ENCODE results near the gene KLHL22. TPM values are rescaled to one million over a fixed set of nuclear protein-coding genes. Genes with fewer than 3 reads are reported as not detected.
"Not testable (repeated sequence)": the region's sequence is repeated elsewhere in the genome, so short reads cannot be mapped to it uniquely, and the experiment has no call there.

Gene KLHL22
- total RNA-seq, 1 donor from 2014 or later = 44.7 TPM

GRCh38 chr22:20483771-20484170 lies 11.8 kb downstream of the KLHL22 start:
- Mint-ChIP-seq H3K4me1 (ENCODE audit: unreplicated experiment) (peaks cover 4% of the 10 kb centered on the region), H3K27me3 (ENCODE audit: unreplicated experiment) (no peaks in the 10 kb centered on the region), H3K4me3 (ENCODE audit: unreplicated experiment) (no peak overlapping the region), H3K27ac (ENCODE audit: unreplicated experiment) (no peak overlapping the region), H3K36me3 (ENCODE audit: unreplicated experiment) (peaks cover 35% of the 10 kb centered on the region), H3K9me3 (ENCODE audit: unreplicated experiment) (peaks cover 6% of the 10 kb centered on the region)
- no peak for DNase-seq (ENCODE audit: extremely low spot score, unreplicated experiment)
- TF ChIP-seq CTCF (IDR thresholded peaks at IDR 0.05) = no peak

GRCh38 chr22:20483143-20483506 lies 12.5 kb downstream of the KLHL22 start:
- not testable (repeated sequence) for H3K27ac Mint-ChIP-seq (ENCODE audit: unreplicated experiment); H3K27me3 Mint-ChIP-seq (ENCODE audit: unreplicated experiment); H3K4me3 Mint-ChIP-seq (ENCODE audit: unreplicated experiment); H3K4me1 Mint-ChIP-seq (ENCODE audit: unreplicated experiment); DNase-seq (ENCODE audit: extremely low spot score, unreplicated experiment); H3K9me3 Mint-ChIP-seq (ENCODE audit: unreplicated experiment)
- H3K36me3 Mint-ChIP-seq (ENCODE audit: unreplicated experiment) = peaks cover 31% of the 10 kb centered on the region

- Mint-ChIP-seq H3K4me1 (ENCODE audit: unreplicated experiment) (peaks cover 16% of the 10 kb centered on the region), H3K36me3 (ENCODE audit: unreplicated experiment) (peaks cover 19% of the 10 kb centered on the region), H3K9me3 (ENCODE audit: unreplicated experiment) (peaks cover 6% of the 10 kb centered on the region), H3K4me3 (ENCODE audit: unreplicated experiment) (no peak overlapping the region), H3K27ac (ENCODE audit: unreplicated experiment) (peak overlapping the region; percentile 41), H3K27me3 (ENCODE audit: unreplicated experiment) (no peaks in the 10 kb centered on the region)
- DNase-seq (ENCODE audit: extremely low spot score, unreplicated experiment) = no peak
- no peak for TF ChIP-seq CTCF (IDR thresholded peaks at IDR 0.05)
These were observed 15.9 kb downstream of the KLHL22 start for GRCh38 chr22:20479612-20480196.

GRCh38 chr22:20478059-20478458 lies 17.5 kb downstream of the KLHL22 start:
- H3K4me3 Mint-ChIP-seq (ENCODE audit: unreplicated experiment); H3K27me3 Mint-ChIP-seq (ENCODE audit: unreplicated experiment); H3K9me3 Mint-ChIP-seq (ENCODE audit: unreplicated experiment); H3K27ac Mint-ChIP-seq (ENCODE audit: unreplicated experiment); DNase-seq (ENCODE audit: extremely low spot score, unreplicated experiment): not testable (repeated sequence)
- H3K4me1 Mint-ChIP-seq (ENCODE audit: unreplicated experiment) = peaks cover 20% of the 10 kb centered on the region
- peaks cover 11% of the 10 kb centered on the region for H3K36me3 Mint-ChIP-seq (ENCODE audit: unreplicated experiment)

GRCh38 chr22:20475569-20475968 lies 20.0 kb downstream of the KLHL22 start:
- not testable (repeated sequence) for H3K4me3 Mint-ChIP-seq (ENCODE audit: unreplicated experiment); DNase-seq (ENCODE audit: extremely low spot score, unreplicated experiment); H3K27me3 Mint-ChIP-seq (ENCODE audit: unreplicated experiment); H3K9me3 Mint-ChIP-seq (ENCODE audit: unreplicated experiment)
- peaks cover 20% of the 10 kb centered on the region for H3K4me1 Mint-ChIP-seq (ENCODE audit: unreplicated experiment)
- peaks cover 20% of the 10 kb centered on the region for H3K36me3 Mint-ChIP-seq (ENCODE audit: unreplicated experiment)
- peak overlapping the region; percentile 52 for H3K27ac Mint-ChIP-seq (ENCODE audit: unreplicated experiment)

- no peak for DNase-seq (ENCODE audit: extremely low spot score, unreplicated experiment)
- peak overlapping the region; percentile 7 for H3K27ac Mint-ChIP-seq (ENCODE audit: unreplicated experiment)
- peaks cover 20% of the 10 kb centered on the region for H3K4me1 Mint-ChIP-seq (ENCODE audit: unreplicated experiment)
- H3K27me3 Mint-ChIP-seq (ENCODE audit: unreplicated experiment) = no peaks in the 10 kb centered on the region
- TF ChIP-seq CTCF (IDR thresholded peaks at IDR 0.05) = no peak
- H3K9me3 Mint-ChIP-seq (ENCODE audit: unreplicated experiment) = peaks cover 6% of the 10 kb centered on the region
- no peak overlapping the region for H3K4me3 Mint-ChIP-seq (ENCODE audit: unreplicated experiment)
- H3K36me3 Mint-ChIP-seq (ENCODE audit: unreplicated experiment) = peaks cover 21% of the 10 kb centered on the region
These were observed 20.5 kb downstream of the KLHL22 start for GRCh38 chr22:20475115-20475436.

Data from osteocyte (in vitro differentiated cells).